A204.1 (cell line): Measurements from ENCODE around the gene DOCK1.
A peak's percentile ranks its signal among the peaks of the same experiment; 100 is the strongest.

Experiments used
- FAIRE-seq: peaks from 2 replicates; lab custom pipeline; 2012; peaks lifted over from hg19 to GRCh38; lab: Jason Lieb, UNC

The DOCK1 gene

GRCh38 chr10:127039435-127039834 lies 134.2 kb downstream of the DOCK1 start:
- FAIRE-seq, result no peak

- FAIRE-seq, result no peak
Observed at GRCh38 chr10:127040756-127041155, 135.5 kb downstream of the DOCK1 start.

GRCh38 chr10:127041552-127041951 lies 136.3 kb downstream of the DOCK1 start:
- FAIRE-seq, result no peak

GRCh38 chr10:127043301-127043700 lies 138.1 kb downstream of the DOCK1 start:
- no peak for FAIRE-seq

GRCh38 chr10:127044186-127044585 lies 139.0 kb downstream of the DOCK1 start:
- no peak for FAIRE-seq

GRCh38 chr10:127046975-127047877 lies 142.0 kb downstream of the DOCK1 start:
- peak; percentile 35 for FAIRE-seq

- FAIRE-seq, result no peak
Observed at GRCh38 chr10:127047878-127048238, 142.6 kb downstream of the DOCK1 start.

DNA sequence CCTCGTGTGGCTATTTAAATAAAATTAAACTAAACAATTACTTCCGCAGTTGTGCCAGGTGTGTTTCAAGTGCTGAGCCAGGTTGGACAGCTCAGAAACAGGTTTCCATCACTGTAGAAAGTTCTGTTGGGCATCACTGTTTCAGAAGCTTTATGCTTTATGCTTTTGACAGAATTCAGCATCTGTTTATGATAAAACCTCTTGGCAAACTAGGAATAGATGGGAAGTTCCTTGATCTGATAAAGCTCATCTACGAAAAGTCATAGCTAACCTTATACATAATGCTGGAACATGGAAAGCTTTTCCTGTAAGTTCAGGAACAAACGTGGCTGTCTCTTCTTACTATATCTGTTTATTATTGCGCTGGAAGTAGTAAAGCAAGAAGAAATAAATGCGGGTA lies 143.4 kb downstream of the DOCK1 start:
- FAIRE-seq, result no peak

GRCh38 chr10:127052001-127052400 lies 146.8 kb downstream of the DOCK1 start:
- FAIRE-seq, result no peak

GRCh38 chr10:127055263-127055662 lies 150.0 kb downstream of the DOCK1 start:
- no peak for FAIRE-seq

DNA sequence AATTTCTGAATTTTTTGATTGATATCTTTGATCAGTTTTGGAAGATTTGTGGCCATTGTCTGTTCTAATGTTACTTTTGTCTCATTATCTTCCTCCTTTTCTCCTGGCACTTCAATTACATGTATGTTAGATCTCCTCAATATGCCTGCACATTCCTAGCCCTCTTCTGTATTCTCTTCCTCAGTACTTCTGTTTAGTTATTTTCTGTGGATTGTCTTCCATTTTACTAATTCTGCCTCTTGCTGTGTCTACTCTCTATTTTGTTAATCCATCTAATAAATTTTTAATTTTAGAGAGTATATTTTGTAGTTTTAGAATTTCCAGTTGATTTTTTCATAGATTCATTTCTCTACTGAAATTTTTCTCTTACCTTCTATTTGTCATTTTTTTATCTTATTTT lies 154.1 kb downstream of the DOCK1 start:
- peak; percentile 40 for FAIRE-seq

DNA sequence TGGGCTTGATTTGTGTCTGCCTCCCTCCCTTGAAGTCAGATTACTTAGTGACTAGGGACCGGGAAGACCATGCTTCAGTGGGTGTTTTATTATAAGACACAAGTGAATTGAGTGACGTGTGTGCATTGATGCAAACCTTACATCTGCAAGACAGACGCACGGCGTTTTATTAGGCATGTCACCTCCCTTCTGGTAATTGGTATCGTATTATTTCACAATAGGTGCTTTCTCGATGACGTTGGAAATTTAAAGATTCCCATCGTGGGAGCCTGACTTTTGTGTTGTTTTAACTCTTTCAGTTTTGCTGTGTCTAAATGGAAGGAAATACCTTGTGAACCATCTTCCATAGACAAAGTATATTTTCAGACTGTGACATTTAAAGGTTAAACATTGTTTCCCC lies 158.5 kb downstream of the DOCK1 start:
- FAIRE-seq, result no peak

DNA sequence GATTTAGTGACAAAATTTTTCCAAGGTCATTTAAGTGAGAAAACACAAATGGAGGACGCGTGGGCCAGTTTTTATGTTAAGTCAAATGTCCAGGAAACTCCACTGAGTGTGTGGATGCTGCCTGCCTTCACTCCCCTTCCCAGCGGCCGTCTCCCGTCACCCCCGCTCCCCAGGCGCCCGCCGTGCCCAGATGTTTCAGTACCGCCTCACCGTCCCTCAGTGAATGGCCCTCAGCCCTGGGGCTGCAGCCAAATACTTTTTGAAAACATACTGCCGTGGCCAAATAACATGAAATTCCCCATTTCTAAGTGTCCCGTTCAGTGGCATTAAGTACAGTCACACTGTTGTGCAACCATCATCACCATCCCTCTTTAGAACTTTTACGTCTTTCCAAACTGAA lies 159.2 kb downstream of the DOCK1 start:
- FAIRE-seq, result no peak

- no peak for FAIRE-seq
Observed at GRCh38 chr10:127067542-127068194, 162.4 kb downstream of the DOCK1 start.

DNA sequence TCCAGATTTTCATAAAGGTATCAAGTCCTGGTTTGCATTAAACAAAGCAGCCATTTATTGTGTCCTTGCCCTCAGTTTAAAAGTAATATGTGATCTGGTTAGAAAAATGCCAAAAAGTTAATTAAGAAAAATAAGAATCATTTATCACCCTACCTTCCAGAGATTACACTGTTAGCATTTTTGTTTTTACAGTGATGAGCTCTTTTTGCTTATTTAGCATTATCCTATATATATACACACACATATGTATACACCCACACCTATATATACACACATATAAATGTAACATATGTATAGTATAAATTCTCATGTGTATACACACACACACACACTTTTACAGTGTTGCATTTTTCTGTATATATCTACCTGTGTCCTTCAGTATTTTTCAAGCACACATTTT lies 163.3 kb downstream of the DOCK1 start:
- FAIRE-seq, result no peak

- FAIRE-seq, result no peak
Observed at GRCh38 chr10:127069436-127069835, 164.2 kb downstream of the DOCK1 start.

GRCh38 chr10:127071126-127071525 lies 165.9 kb downstream of the DOCK1 start:
- no peak for FAIRE-seq

GRCh38 chr10:127073666-127074065 lies 168.4 kb downstream of the DOCK1 start:
- FAIRE-seq, result no peak

DNA sequence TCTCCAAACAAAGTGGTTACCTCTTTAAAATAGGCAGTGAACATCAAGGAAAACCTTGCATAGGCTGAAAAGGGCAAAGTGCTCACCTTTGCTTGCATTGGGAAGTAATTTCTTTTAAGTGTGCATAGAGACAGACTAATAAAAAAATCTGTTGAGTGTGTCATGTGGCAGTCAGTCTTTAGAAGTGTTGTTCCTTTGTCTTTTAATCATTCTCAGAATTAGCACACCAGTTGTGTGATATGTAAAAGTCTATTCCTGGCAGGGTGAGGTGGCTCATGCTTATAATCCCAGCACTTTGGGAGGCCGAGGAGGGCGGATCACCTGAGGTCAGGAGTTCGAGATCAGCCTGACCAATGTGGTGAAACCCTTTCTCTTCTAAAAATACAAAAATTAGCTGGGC lies 174.2 kb downstream of the DOCK1 start:
- FAIRE-seq, result no peak

DNA sequence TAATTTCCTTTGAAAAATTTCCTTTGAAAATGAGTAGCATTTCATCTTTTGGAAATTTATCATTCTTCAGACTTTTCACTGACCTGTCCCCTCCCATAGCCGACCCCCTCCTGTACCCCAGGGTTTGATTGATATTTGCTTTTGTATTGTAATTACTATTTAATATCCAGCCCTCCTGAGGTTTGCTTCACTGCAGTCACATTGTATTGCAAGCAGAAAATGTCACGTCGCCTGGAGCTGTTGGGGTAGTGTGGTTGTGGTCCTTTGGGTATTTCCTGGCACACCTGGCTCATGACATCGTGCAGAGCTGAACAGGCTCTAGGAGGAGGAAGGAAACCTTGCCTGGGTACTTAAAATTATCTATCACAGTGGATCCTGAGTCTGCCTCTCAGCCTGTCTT lies 175.1 kb downstream of the DOCK1 start:
- FAIRE-seq, result no peak

DNA sequence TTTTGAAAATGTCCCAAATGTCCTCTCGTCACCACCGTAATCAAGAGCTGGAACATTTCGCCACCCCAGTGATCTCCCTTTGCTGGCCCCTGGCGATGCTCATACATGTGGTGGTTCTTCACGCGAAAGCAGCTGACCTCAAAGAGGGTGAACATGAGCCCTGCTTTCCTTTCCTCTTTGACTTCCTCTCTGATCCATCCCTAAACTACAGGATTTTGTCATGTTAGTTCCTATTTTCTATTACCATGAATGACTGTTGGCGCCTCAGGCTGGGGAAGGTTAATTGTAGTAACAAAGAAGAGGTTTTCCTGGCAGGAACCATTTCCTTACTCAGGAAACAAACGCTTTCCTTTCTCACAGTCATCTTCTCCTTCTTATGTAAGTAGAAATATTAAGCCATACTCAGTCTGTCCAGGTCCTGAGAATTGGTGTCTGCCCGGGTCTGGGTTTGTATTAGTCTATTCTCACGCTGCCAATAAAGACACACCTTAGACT lies 176.7 kb downstream of the DOCK1 start:
- FAIRE-seq, result no peak

- FAIRE-seq, result no peak
Observed at GRCh38 chr10:127082651-127083050, 177.4 kb downstream of the DOCK1 start.

DNA sequence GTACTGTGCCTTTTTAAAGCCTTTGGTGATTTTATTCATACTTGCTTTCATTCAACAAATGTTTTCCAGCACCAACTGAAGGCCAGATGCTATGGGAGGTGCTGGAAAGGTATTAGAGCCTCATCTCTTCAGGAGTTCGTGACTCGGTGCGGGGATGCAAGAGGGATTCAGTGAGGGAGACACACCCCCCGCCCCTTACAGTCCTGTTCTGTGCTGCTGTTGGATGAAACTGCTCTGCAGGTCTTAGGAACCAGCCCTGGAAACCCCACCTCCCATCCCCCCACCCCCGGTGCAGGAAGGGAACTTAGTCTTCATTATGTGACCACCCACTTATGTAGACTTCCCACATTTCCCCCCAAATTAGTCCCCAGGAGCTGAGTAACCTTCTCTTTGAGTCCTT lies 180.7 kb downstream of the DOCK1 start:
- no peak for FAIRE-seq

GRCh38 chr10:127088908-127089307 lies 183.7 kb downstream of the DOCK1 start:
- FAIRE-seq, result no peak
